ENCODE data around the gene PRDM16. TPM values are rescaled to one million over a fixed set of nuclear protein-coding genes. Genes with fewer than 3 reads are reported as not detected.

PRDM16 gene
- total and polyA plus RNA-seq, 2 of the 8 experiments (the other 6 are each of a cell fraction or from before 2014, with no cell fraction given) = 0.39 to 0.43 TPM

DNA sequence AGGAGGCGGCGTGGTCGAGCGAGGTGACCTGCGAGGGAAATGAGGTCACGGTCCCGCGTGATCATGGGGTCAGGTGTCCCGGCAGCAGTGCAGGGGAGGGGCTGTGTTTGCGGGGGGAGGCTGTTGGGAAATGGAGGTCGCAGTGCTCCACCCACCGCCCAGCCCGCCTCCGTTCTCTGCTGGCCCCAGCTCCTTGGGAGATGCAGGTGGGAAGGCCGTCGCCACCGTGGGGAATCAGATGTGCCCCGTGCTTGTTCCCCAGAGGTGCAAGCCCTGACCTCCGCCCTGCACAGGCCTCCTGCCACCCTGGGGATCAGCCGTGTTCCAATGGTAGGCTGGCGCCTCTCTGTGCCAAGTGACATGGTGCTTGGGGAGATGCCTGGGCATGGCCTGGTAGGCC, 95.7 kb downstream of the PRDM16 start:
- no peak for FAIRE-seq
- Histone ChIP-seq H2BK120ac (replicated peaks; ENCODE audit: low read depth, low read length) (no peak overlapping the region), H3K27ac (ENCODE audit: low read depth, low read length) (no peak overlapping the region), H2BK20ac (ENCODE audit: low read length) (no peak overlapping the region), H3K14ac (ENCODE audit: insufficient read length) (no peak overlapping the region), H4K91ac (replicated peaks; ENCODE audit: insufficient read length, low read length) (no peak overlapping the region), H3K4ac (replicated peaks; ENCODE audit: insufficient read length, low read depth, low read length) (no peak overlapping the region), H3K79me1 (ENCODE audit: low read depth, low read length) (no peaks in the 10 kb centered on the region), H3K79me2 (ENCODE audit: control insufficient read depth in 1 of 2, insufficient read depth in 2 of 2, low read length in 2 of 2) (no peaks in the 10 kb centered on the region), H2BK15ac (ENCODE audit: low read length) (no peak overlapping the region), H3K23me2 (ENCODE audit: low read depth, low read length) (no peaks in the 10 kb centered on the region), H3K9ac (replicated peaks in 1 of 4; ENCODE audit: extremely low read depth in 1 of 4, low read depth in 3 of 4, low read length in 3 of 4) (no peak overlapping the region), H3K9me3 (ENCODE audit: insufficient read depth in 2 of 2, low read depth in 1 of 2, low read length in 1 of 2) (no peaks in the 10 kb centered on the region), H4K8ac (ENCODE audit: extremely low read depth, insufficient read depth, low read length) (peak overlapping the region; percentile 89), H3K18ac (ENCODE audit: extremely low read depth, low read length) (peak overlapping the region; percentile 60; the same call in 1 of the 2 replicates), H4K5ac (ENCODE audit: insufficient read length, low read depth, low read length) (no peak overlapping the region), H3K4me1 (replicated peaks in 1 of 4; ENCODE audit: control insufficient read depth in 3 of 4, insufficient read depth in 4 of 4, low read length in 3 of 4) (no peaks in the 10 kb centered on the region), H3K23ac (ENCODE audit: insufficient read length) (no peak overlapping the region), H2AFZ (ENCODE audit: low read length) (no peak overlapping the region), H3K4me2 (ENCODE audit: insufficient read depth in 1 of 2, low read depth in 2 of 2, low read length in 2 of 2) (no peak overlapping the region), H2AK5ac (ENCODE audit: low read depth, low read length) (no peak overlapping the region), H3K4me3 (ENCODE audit: extremely low read depth in 1 of 4, insufficient read depth in 2 of 4, low read depth in 3 of 4, low read length in 4 of 4) (no peak overlapping the region), H2BK12ac (ENCODE audit: low read depth, low read length) (no peak overlapping the region), H4K20me1 (replicated peaks in 1 of 2; ENCODE audit: control insufficient read depth in 1 of 2, insufficient read depth in 2 of 2, low read length in 2 of 2) (peaks cover 0 to 2% of the 10 kb centered on the region in 2 experiments), H2BK5ac (ENCODE audit: low read depth, low read length) (no peak overlapping the region), H3K36me3 (ENCODE audit: control insufficient read depth in 2 of 4, insufficient read depth in 4 of 4, low read length in 3 of 4) (no peaks in the 10 kb centered on the region), H3K27me3 (replicated peaks in 1 of 4; ENCODE audit: control insufficient read depth in 3 of 4, extremely low read depth in 1 of 4, insufficient read depth in 3 of 4, low read length in 3 of 4) (0 out of 7 replicates have a peak, but pooled peaks cover 0 to 2% (median 0%) of the 10 kb centered on the region in 4 experiments), H3K56ac (replicated peaks; ENCODE audit: insufficient read length, low read depth, low read length) (no peak overlapping the region)
- CTCF ChIA-PET (ENCODE audit: partially characterized antibody) = no interaction called here
- POLR2A ChIA-PET (ENCODE audit: partially characterized antibody) = no interaction called here
- DNase-seq (ENCODE audit: low read depth in 1 of 2, low spot score in 2 of 2) = no peak
- 88% methylated on average over 18 of the region's 21 CpGs; no CpG with 5 or more reads in 1 of the 2 experiments for WGBS, 2 experiments (ENCODE audit: extremely low coverage in 1 of 2, insufficient coverage in 1 of 2, insufficient read length in 1 of 2, insufficient replicate concordance in 2 of 2, low coverage in 1 of 2, low lambda C conversion rate in 2 of 2, missing lambda C conversion rate in 1 of 2)
- TF ChIP-seq YY1 (IDR thresholded peaks at IDR 0.05; ENCODE audit: low read depth, low read length) (no peak), NANOG (IDR thresholded peaks at IDR 0.05; ENCODE audit: insufficient read depth, low read depth, low read length, poor library complexity, severe bottlenecking) (no peak), EZH2 (IDR thresholded peaks at IDR 0.05; ENCODE audit: low read depth, low read length, severe bottlenecking) (no peak), SIX5 (IDR thresholded peaks at IDR 0.05; ENCODE audit: low read depth, low read length) (no peak), BACH1 (IDR thresholded peaks at IDR 0.05; ENCODE audit: low read length) (no peak), GABPA (IDR thresholded peaks at IDR 0.05; ENCODE audit: borderline replicate concordance, insufficient read depth, low read length) (no peak), KDM1A (IDR thresholded peaks at IDR 0.05; ENCODE audit: borderline replicate concordance, low read length) (no peak), CHD1 (IDR thresholded peaks at IDR 0.05; ENCODE audit: low read depth, low read length) (no peak), SP1 (IDR thresholded peaks at IDR 0.05; ENCODE audit: low read depth, low read length) (no peak), ASH2L (IDR thresholded peaks at IDR 0.05; ENCODE audit: low read length) (no peak), TBP (IDR thresholded peaks at IDR 0.05; ENCODE audit: low read depth, low read length) (no peak), CBX5 (IDR thresholded peaks at IDR 0.05; ENCODE audit: low read depth, low read length) (no peak)
- TF ChIP-seq, protein P1, sequence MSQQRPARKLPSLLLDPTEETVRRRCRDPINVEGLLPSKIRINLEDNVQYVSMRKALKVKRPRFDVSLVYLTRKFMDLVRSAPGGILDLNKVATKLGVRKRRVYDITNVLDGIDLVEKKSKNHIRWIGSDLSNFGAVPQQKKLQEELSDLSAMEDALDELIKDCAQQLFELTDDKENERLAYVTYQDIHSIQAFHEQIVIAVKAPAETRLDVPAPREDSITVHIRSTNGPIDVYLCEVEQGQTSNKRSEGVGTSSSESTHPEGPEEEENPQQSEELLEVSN (IDR thresholded peaks at IDR 0.05) = no peak
- TF ChIP-seq, protein P2, sequence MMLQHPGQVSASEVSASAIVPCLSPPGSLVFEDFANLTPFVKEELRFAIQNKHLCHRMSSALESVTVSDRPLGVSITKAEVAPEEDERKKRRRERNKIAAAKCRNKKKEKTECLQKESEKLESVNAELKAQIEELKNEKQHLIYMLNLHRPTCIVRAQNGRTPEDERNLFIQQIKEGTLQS (IDR thresholded peaks at IDR 0.05; ENCODE audit: insufficient read depth, low read depth, low read length) = no peak

Measured in H1 (cell line).